ENCODE measurements around the gene LRBA. TPM values are rescaled to one million over a fixed set of nuclear protein-coding genes. Genes with fewer than 3 reads are reported as not detected.
"Not testable (repeated sequence)": the region's sequence is repeated elsewhere in the genome, so short reads cannot be mapped to it uniquely, and the experiment has no call there.

Gene LRBA
- total RNA-seq, 1 donor from 2014 or later: 103 TPM

- DNase-seq (ENCODE audit: low read depth) (no peak), FAIRE-seq (no peak)
- no peaks in the 10 kb centered on the region for H3K27me3 ChIP-seq (ENCODE audit: control insufficient read depth, insufficient read depth, low read length)
- no peaks in the 10 kb centered on the region for H3K36me3 ChIP-seq (ENCODE audit: control insufficient read depth, insufficient read depth, low read length)
- TF ChIP-seq CTCF (IDR thresholded peaks at IDR 0.05; ENCODE audit: insufficient read depth, low read length, severe bottlenecking): no peak
- no peak overlapping the region for H3K4me3 ChIP-seq (ENCODE audit: low read depth, low read length)
These were observed 53.5 kb downstream of the LRBA start for GRCh38 chr4:150961566-150961965.

DNA sequence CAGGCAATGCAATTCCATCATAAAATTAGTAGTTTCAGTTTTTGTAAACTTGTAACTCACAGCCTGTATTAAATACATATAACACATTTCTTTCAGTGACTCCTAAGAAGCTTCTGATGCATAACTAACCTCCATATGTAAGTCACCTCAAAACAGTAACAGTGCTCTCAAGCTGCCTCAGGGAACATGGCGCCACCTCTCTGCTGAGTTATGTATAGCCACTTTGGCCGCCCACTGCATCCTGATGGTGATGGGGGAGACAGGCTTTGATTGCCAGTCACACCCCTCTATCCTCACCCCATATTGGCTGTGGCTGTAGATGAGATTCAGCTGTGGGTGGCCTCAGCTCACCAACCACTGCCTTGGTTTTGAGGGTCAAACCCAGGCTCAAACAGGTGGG is 54.3 kb downstream of the LRBA start:
- TF ChIP-seq CTCF (IDR thresholded peaks at IDR 0.05; ENCODE audit: insufficient read depth, low read length, severe bottlenecking): peak; percentile 70
- Histone ChIP-seq H3K4me3 (ENCODE audit: low read depth, low read length) (no peak overlapping the region), H3K27me3 (ENCODE audit: control insufficient read depth, insufficient read depth, low read length) (no peaks in the 10 kb centered on the region), H3K36me3 (ENCODE audit: control insufficient read depth, insufficient read depth, low read length) (no peaks in the 10 kb centered on the region)
- FAIRE-seq (no peak), DNase-seq (ENCODE audit: low read depth) (peak; percentile 51)

GRCh38 chr4:150960079-150960478 is 55.0 kb downstream of the LRBA start:
- H3K36me3 ChIP-seq (ENCODE audit: control insufficient read depth, insufficient read depth, low read length): no peaks in the 10 kb centered on the region
- H3K4me3 ChIP-seq (ENCODE audit: low read depth, low read length): no peak overlapping the region
- FAIRE-seq (no peak), DNase-seq (ENCODE audit: low read depth) (peak; percentile 62)
- H3K27me3 ChIP-seq (ENCODE audit: control insufficient read depth, insufficient read depth, low read length): no peaks in the 10 kb centered on the region
- peak; percentile 60 for TF ChIP-seq CTCF (IDR thresholded peaks at IDR 0.05; ENCODE audit: insufficient read depth, low read length, severe bottlenecking)

DNA sequence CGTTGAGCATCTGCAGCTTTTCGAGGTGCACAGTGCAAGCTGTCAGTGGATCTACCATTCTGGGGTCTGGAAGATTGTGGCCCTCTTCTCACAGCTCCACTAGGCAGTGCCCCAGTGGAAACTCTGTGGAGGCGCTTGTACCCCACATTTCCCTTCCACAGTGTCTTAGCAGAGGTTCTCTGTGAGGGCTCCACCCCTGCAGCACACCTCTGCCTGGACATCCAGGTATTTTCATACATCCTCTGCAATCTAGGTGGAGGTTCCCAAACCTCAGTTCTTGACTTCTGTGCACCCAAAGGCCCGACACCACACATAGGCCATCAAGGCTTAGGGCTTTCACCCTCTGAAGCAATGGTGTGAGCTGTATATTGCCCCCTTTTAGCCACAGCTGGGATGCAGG is 57.1 kb downstream of the LRBA start:
- H3K4me3 ChIP-seq (ENCODE audit: low read depth, low read length); FAIRE-seq; H3K36me3 ChIP-seq (ENCODE audit: control insufficient read depth, insufficient read depth, low read length); DNase-seq (ENCODE audit: low read depth); H3K27me3 ChIP-seq (ENCODE audit: control insufficient read depth, insufficient read depth, low read length): not testable (repeated sequence)

GRCh38 chr4:150957095-150957494 is 58.0 kb downstream of the LRBA start:
- not testable (repeated sequence) for FAIRE-seq; H3K27me3 ChIP-seq (ENCODE audit: control insufficient read depth, insufficient read depth, low read length); H3K4me3 ChIP-seq (ENCODE audit: low read depth, low read length); H3K36me3 ChIP-seq (ENCODE audit: control insufficient read depth, insufficient read depth, low read length)
- peak; percentile 75 for DNase-seq (ENCODE audit: low read depth)

DNA sequence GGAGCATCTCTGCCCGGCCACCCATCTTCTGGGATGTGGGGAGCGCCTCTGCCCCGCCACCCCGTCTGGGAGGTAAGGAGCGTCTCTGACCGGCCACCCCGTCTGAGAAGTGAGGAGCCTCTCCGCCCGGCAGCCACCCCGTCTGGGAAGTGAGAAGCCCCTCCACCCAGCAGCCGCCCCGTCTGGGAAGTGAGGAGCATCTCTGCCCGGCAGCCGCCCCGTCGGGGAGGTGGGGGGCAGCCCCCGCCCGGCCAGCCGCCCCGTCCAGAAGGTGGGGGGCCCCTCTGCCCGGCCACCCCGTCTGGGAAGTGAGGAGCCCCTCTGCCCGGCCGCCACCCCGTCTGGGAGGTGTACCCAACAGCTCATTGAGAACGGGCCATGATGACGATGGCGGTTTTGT is 61.2 kb downstream of the LRBA start:
- not testable (repeated sequence) for H3K4me3 ChIP-seq (ENCODE audit: low read depth, low read length); DNase-seq (ENCODE audit: low read depth); H3K27me3 ChIP-seq (ENCODE audit: control insufficient read depth, insufficient read depth, low read length); FAIRE-seq; H3K36me3 ChIP-seq (ENCODE audit: control insufficient read depth, insufficient read depth, low read length)

GRCh38 chr4:150952167-150952845 is 62.8 kb downstream of the LRBA start:
- DNase-seq (ENCODE audit: low read depth) (no peak), FAIRE-seq (no peak)
- no peak for TF ChIP-seq CTCF (IDR thresholded peaks at IDR 0.05; ENCODE audit: insufficient read depth, low read length, severe bottlenecking)
- Histone ChIP-seq H3K27me3 (ENCODE audit: control insufficient read depth, insufficient read depth, low read length) (no peaks in the 10 kb centered on the region), H3K4me3 (ENCODE audit: low read depth, low read length) (no peak overlapping the region), H3K36me3 (ENCODE audit: control insufficient read depth, insufficient read depth, low read length) (no peaks in the 10 kb centered on the region)

Measured in bronchial epithelial cell (primary cell).